ENCODE measurements around the gene IL1RAPL1. TPM values are rescaled to one million over a fixed set of nuclear protein-coding genes. Genes with fewer than 3 reads are reported as not detected.

The IL1RAPL1 gene
- total RNA-seq, 2 donors from 2014 or later = 0.66 to 1.1 TPM

- Mint-ChIP-seq H3K36me3 (ENCODE audit: low read depth) (no peaks in the 10 kb centered on the region), H3K27me3 (ENCODE audit: insufficient read depth) (no peaks in the 10 kb centered on the region), H3K4me1 (peaks cover 43% of the 10 kb centered on the region), H3K4me3 (peak overlapping the region; percentile 11), H3K9me3 (peaks cover 12% of the 10 kb centered on the region), H3K27ac (peak overlapping the region; percentile 79)
- 33% methylated on average over 1 of the region's 1 CpG; no CpG with 5 or more reads in 1 of the 2 experiments for WGBS, 2 experiments (ENCODE audit: insufficient coverage in 1 of 2, insufficient read length in 1 of 2)
- DNase-seq = no peak
- Histone ChIP-seq H3K27ac (ENCODE audit: low read depth, low read length) (no peak overlapping the region), H3K4me3 (ENCODE audit: low read length) (no peak overlapping the region), H3K9ac (ENCODE audit: extremely low read depth, low read length, poor library complexity, severe bottlenecking) (no peak overlapping the region), H3K9me3 (ENCODE audit: control insufficient read depth, low read length) (no peaks in the 10 kb centered on the region), H3K4me1 (ENCODE audit: control insufficient read depth, insufficient read depth, low read length) (peaks cover 10% of the 10 kb centered on the region), H3K27me3 (ENCODE audit: control insufficient read depth, insufficient read depth, low read length, poor library complexity, severe bottlenecking) (no peaks in the 10 kb centered on the region), H3K36me3 (ENCODE audit: control insufficient read depth, insufficient read depth, low read length) (no peaks in the 10 kb centered on the region)
- no peak for TF ChIP-seq CTCF (conservative IDR thresholded peaks at IDR 0.05)
Observed at GRCh38 chrX:29935455-29935854, 1348.2 kb downstream of the IL1RAPL1 start.

- Histone ChIP-seq H3K4me3 (ENCODE audit: low read length) (no peak overlapping the region), H3K4me1 (ENCODE audit: control insufficient read depth, insufficient read depth, low read length) (peaks cover 6% of the 10 kb centered on the region), H3K36me3 (ENCODE audit: control insufficient read depth, insufficient read depth, low read length) (no peaks in the 10 kb centered on the region), H3K27ac (ENCODE audit: low read depth, low read length) (no peak overlapping the region), H3K9ac (ENCODE audit: extremely low read depth, low read length, poor library complexity, severe bottlenecking) (no peak overlapping the region), H3K9me3 (ENCODE audit: control insufficient read depth, low read length) (no peaks in the 10 kb centered on the region), H3K27me3 (ENCODE audit: control insufficient read depth, insufficient read depth, low read length, poor library complexity, severe bottlenecking) (no peaks in the 10 kb centered on the region)
- Mint-ChIP-seq H3K36me3 (ENCODE audit: low read depth) (no peaks in the 10 kb centered on the region), H3K27me3 (ENCODE audit: insufficient read depth) (no peaks in the 10 kb centered on the region), H3K27ac (peak overlapping the region; percentile 78), H3K9me3 (no peaks in the 10 kb centered on the region), H3K4me3 (no peak overlapping the region), H3K4me1 (peaks cover 48% of the 10 kb centered on the region)
- no peak for DNase-seq
- 80% methylated on average over 1 of the region's 2 CpGs; no CpG with 5 or more reads in 1 of the 2 experiments for WGBS, 2 experiments (ENCODE audit: insufficient coverage in 1 of 2, insufficient read length in 1 of 2)
- peak; percentile 62 for TF ChIP-seq CTCF (conservative IDR thresholded peaks at IDR 0.05)
Observed at GRCh38 chrX:29940750-29941149, 1353.5 kb downstream of the IL1RAPL1 start.

GRCh38 chrX:29941287-29941686 is 1354.0 kb downstream of the IL1RAPL1 start:
- H3K4me1 Mint-ChIP-seq = peaks cover 47% of the 10 kb centered on the region
- no peaks in the 10 kb centered on the region for H3K36me3 Mint-ChIP-seq (ENCODE audit: low read depth)
- WGBS, 2 experiments (ENCODE audit: insufficient coverage in 1 of 2, insufficient read length in 1 of 2) = 83% methylated on average over 1 of the region's 1 CpG; no CpG with 5 or more reads in 1 of the 2 experiments
- no peak for DNase-seq
- Histone ChIP-seq H3K27me3 (ENCODE audit: control insufficient read depth, insufficient read depth, low read length, poor library complexity, severe bottlenecking) (no peaks in the 10 kb centered on the region), H3K27ac (ENCODE audit: low read depth, low read length) (no peak overlapping the region), H3K4me3 (ENCODE audit: low read length) (no peak overlapping the region), H3K9ac (ENCODE audit: extremely low read depth, low read length, poor library complexity, severe bottlenecking) (no peak overlapping the region), H3K4me1 (ENCODE audit: control insufficient read depth, insufficient read depth, low read length) (peaks cover 6% of the 10 kb centered on the region), H3K9me3 (ENCODE audit: control insufficient read depth, low read length) (no peaks in the 10 kb centered on the region), H3K36me3 (ENCODE audit: control insufficient read depth, insufficient read depth, low read length) (no peaks in the 10 kb centered on the region)
- no peaks in the 10 kb centered on the region for H3K27me3 Mint-ChIP-seq (ENCODE audit: insufficient read depth)
- H3K9me3 Mint-ChIP-seq = no peaks in the 10 kb centered on the region
- H3K4me3 Mint-ChIP-seq = no peak overlapping the region
- no peak for TF ChIP-seq CTCF (conservative IDR thresholded peaks at IDR 0.05)
- peak overlapping the region; percentile 78 for H3K27ac Mint-ChIP-seq
